Cortex of kidney (tissue), 1 donor: Measurements from ENCODE around the gene SLC38A4.
"Not testable (repeated sequence)": the region's sequence is repeated elsewhere in the genome, so short reads cannot be mapped to it uniquely, and the experiment has no call there.

Experiments used
- DNase-seq: peaks from one replicate; lab custom pipeline; 2025; lab: John Stamatoyannopoulos, UW

The SLC38A4 gene

DNA sequence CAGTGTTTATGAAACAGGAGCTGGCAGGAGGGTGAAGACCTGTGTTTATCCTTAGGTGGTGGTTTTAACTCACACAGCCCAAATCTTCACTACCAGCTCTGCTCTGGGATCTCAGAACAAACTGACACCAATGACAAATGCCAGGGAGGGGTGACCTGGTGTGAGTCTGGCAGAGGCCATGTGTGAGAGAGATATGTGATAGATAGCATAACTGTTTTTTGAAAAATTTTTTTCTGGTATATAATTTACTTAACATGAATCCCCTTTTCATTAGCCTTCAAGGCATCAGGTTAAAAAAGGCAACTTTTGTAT is 51.5 kb downstream of the SLC38A4 start:
- no peak for DNase-seq

DNA sequence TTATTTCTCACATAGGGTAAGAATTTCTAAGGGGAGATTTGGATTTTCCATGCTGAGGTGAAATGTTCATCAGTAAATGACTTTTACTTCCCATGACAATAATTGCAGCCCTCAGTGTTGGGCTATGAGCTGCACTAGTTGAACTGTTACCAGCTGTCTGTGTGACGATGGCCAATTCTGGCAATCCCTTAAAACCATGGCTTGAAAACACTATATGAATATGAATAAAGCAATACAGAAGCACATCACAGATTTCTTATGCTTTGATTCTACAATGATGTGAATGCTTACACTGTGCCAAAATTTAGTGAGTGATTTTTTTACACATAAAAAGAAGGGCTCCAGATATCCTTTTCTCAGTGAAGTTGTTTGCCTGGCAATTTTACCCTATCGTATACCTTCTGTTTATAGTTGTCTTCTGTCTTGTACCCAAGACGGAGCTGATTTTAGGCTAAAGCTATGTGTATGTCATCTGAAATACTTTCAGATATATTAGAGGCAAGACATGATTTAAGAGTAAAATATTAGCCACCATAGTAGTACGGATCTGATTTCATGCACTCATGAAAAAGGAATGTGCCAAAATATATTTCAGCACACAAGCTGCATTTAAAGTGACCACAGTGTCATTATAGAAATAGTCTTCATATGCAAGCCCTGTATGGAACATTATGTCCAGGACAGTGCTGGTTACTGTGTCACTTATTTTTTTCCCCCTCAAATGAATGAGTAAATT is 52.0 kb downstream of the SLC38A4 start:
- no peak for DNase-seq

DNA sequence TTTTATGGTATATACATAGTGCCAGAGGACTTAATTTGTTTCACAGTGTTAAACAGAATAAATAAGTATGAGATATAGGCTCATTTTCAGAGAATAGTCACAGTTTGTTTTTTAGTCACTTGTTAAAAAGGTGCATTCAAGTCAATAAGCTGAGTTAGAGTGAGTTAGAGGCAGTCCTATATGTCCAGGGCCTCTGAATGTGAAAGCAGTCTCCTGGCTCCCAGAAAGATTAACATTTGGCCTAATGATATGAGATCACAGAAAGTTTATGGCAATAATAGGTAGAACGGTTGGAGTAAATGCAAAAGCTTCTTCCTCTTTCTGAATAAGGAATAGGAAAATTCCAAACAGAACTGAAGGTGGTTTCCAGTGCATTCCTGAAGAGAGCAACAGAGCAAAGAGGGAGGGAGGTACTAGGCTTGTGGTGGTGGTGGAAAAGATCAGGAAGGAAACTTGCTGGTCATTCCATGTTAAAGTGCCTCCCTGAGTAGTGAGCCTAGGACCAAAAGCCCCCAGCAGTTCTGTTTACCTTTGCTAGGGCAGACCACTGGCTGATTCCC is 54.4 kb downstream of the SLC38A4 start:
- DNase-seq = no peak

DNA sequence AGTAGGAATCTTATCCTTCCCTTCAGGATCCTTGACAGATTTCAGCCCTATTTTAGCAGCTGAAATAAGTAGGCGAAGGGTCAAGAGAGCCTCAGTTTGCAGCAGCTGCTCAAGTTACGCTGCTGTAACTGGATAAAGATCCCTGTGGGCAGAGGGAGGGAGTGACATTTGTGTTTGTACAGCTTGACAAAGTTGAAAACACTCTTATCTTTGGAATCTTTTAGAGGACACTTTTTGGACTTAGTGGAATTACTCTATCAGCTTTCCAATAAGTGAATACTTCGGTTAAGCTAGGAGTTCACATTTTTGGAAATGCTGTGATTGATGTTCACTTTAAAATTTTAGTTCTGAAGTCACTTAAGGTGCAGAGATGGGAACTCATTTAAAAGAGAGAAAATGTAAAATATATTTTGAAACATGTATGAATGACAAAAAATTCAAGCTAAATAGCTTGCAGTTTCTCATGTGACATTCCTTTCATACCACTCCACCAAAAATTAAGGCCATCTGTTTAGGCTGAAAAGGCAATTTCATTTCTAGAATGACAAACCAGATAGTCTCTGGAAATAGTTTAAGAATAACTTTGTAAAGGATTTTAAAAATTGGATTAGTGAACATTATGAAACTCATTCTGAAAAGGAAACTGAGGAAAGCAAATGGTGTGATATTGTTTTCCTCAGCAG is 55.2 kb downstream of the SLC38A4 start:
- DNase-seq = no peak

DNA sequence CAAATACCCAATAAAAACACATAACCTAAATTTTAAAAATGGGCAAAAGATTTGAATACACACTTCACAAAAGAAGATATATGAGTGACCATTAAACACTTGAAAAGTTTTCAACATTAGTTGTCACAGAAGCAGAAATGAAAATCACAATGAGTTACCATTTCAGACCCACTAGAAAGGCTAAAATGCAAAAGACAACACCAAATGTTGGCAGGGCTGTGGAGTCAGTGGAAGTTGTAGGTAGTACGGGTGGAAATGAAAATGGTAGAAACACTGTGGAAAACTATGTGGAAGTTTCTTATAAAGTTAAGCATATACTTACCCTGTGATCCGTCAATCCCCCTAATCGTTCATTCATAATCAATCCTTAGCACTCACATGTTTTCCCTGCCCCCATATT is 61.8 kb downstream of the SLC38A4 start:
- DNase-seq = no peak

DNA sequence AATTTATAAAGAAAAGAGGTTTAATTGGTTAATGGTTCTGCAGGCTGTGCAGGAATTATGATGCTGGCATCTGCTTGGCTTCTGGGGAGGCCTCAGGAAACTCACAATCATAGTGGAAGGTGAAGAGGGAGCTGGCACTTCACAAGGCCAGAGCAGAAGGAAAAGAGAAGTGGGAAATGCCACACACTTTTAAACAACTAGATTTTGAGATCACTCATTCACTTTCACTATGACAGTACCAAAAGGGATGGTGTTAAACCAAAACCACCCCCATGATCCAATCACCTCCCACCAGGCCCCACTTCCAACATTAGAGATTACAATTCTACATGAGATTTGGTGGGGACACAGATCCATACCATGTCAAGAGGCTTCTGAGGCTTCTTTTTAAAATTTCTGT is 62.6 kb downstream of the SLC38A4 start:
- DNase-seq = no peak

DNA sequence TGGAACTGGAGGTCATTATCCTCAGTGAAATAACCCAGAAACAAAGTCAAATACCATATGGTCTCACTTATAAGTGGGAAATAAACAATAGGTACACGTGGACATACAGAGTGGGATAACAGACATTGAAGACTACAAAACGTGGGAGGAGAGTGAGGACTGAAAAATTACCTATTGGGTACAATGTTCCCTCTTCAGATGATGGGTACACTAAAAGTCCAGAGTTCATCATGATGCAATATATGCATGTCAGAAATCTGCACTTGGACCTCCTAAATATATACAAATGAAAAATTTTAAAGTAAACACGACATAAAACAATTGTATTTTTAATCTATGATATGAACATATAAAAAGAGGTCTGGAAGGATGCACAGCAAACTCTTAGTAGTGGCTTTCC is 71.2 kb downstream of the SLC38A4 start:
- DNase-seq = no peak

DNA sequence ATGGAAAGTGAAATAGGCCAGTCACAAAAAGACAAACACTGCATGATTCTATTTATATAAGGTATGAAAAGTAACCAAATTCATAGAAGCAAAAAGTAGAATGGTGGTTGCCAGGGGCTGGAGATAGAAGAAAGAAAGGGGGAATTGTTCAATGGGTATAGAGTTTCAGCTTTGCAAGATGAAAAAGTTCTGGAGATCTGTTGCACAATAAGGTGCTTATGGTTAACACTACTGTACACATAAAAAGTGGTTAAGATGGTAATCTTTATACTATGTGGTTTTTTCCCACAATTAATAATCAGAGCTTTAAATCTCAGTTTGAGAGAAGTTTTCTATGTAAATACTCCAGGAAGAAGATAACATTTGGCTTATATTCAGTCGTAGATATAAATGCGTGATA is 73.4 kb downstream of the SLC38A4 start:
- DNase-seq = no peak

DNA sequence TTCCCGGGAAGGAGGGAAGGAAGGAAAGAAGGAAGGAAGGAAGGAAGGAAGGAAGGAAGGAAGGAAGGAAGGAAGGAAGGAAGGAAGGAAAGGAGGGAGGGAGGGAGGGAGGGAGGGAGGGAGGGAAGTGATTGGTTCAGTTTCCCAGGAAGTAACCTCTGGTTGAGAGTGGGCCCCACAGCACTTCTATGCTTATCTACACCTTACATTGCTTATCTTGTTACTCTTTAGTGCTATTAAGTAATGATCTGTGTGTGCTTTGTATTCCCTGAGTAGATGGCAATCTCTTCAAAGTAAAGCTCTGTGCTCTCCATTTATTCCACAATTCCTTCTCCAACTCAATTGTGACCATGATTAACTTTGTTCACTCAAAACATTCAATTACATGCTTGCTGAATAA is 74.6 kb downstream of the SLC38A4 start:
- no peak for DNase-seq

DNA sequence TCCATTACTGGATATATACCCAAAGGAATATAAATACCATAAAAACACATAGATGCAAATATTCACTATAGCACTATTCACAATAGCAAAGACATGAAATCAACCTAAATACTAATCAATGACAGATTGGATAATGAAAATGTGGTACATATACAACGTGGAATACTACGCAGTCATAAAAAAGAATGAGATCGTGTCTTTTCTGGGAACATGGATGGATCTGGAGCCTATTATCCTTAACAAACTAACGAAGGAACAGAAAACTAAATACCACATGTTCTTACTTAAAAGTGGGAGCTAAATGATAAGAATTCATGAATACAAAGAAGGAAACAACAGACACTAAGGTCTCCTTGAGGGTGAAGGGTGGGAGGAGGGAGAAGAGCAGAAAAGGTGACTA is 76.5 kb downstream of the SLC38A4 start:
- DNase-seq = no peak

DNA sequence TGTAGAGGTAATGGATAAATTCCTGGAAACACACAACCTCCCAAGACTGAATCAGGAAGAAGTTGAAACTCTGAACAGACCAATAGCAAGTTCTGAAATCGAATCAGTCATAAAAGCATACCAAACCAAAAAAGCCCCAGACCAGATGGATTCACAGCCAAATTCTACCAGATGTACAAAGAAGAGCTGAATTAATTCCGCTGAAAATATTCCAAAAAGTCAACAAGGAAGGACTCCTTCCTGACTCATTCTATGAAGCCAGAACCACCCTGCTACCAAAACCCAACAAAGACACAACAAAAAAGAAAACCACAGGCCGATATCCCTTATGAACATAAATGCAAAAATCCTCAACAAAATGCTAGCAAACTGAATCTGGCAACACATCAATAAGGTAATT is 81.5 kb downstream of the SLC38A4 start:
- no peak for DNase-seq

DNA sequence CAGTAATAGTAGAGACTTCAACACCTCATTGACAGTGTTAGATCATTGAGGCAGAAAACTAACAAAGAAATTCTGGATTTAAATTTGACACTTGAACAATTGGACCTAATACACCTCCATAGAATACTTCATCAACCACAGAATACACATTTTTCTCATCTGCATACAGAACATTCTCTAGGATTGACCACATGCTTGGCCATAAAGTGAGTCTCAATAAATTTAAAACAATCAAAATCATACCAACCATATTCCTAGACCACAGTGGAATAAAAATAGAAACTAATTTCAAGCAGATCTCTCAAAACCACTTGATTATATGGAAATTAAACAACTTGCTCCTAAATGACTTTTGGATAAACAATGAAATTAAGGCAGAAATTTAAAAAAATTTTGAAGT is 82.3 kb downstream of the SLC38A4 start:
- DNase-seq = no peak

DNA sequence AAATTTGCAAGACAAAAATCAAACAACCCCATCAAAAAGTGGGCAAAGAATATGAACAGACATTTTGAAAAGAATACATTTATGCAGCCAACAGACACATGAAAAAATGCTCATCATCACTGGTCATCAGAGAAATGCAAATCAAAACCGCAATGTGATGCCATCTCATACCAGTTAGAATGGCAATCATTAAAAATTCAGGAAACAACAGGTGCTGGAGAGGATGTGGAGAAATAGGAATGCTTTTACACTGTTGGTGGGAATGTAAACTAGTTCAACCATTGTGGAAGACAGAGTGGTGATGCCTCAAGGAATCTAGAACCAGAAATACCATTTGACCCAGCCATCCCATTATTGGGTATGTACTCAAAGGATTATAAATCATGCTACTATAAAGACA is 83.5 kb downstream of the SLC38A4 start:
- not testable (repeated sequence) for DNase-seq

DNA sequence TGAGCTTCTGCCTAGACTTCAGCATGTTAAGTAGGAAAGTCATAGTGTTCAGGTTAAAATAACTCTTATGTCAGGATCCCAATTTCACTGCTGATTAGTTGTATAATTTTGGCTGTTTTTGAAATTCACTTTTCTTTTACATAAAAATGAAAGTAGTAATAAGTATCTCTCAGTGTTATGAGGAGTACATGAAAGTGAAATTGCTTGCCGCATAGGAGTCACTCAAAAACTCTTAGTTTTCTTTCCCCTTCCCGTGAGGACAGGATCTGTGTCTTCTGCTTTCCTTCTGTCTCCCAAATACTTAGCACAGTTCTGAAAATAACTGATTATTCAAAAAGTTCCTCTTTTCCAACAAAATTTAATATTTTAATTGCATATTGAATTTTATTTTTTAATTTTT is 100.5 kb downstream of the SLC38A4 start:
- DNase-seq = no peak

DNA sequence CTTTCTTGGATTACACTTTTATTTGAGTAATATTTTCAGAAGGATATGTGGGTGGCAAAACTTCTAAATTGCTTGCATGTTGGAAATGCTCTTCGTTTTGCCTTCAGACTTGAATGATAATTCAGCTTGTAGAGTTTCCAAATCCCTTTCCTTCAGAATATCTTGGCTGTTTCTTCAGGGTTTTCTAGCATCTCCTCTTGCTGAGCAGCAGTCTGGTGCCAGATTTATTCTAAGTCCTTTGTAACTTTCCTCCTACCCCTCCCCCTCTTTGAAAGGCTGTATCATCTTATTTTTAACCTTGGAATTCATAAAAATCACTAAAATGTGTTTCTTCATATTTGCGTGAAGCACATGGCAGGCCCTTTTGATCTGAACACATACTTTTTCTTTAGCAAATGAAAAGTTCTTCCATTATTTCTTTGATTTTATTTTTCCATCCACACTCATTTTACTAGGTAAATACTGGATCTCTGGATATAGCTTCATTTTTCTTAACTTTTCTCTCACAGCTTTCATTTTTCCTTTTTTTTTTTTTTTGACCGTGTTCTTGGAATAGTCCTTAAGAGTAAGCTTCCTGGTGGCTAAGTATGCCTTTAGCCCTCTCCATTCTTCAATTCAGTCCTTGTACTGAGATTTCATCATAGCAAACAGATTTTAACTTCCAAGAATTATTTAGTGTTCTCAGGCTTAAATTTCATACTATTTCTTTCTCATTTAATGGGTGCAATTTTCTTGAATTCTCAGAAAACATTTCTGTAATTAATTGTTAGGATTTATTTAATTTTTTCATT is 102.0 kb downstream of the SLC38A4 start:
- no peak for DNase-seq

DNA sequence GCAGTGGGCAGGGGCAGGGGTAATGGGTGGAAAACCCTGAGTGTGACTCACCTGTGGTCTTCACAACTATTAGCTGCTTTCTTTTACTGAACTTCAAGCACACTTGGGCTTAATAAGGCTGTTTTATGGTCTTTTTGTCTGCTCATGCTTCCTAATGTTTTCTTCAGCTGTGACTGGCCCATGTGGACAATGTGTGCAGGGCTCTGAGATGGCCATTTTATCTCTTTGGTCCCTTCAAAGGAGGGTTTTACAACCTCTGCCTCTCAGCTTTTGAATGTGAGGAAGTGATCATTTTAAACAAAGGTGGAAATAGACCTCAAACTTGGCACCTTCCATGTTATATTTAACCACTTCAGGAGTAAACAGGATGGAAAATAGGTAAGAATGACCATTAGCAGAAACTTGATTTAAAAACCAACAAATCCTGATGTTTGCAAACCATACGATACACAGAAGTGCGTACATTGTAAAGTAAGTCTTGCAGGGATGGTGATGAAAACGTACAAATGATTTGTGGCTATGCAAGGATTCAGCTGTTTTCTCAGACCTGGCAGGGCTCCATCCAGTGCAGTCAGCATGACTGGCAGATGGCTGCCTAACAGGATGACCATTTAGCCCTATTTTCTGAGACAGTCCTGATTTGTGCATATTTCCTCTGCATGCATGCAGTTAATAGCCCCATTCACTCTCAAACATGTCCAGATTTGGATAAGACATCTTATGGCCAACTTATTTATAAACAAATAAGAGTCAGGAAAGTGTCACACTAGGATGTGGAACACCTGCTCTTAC is 103.2 kb downstream of the SLC38A4 start:
- no peak for DNase-seq

DNA sequence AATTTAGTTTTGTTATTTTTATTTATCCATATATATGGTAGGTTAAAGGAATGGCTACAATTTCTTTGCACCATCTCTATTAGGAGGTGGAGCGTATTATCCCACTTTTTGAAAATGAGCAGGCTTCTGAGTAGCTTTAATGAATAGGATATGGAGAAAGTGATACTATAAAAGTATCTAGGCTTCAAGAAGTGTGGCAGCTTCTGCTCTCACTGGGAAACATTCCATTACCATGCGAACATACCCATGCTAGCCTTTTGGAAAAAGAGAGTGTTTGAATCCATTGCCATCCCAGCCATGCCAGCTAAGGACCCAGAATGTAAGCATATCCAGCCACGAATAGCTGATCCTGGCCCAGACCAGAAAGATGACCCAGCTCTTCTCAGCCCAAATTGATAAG is 107.3 kb downstream of the SLC38A4 start:
- no peak for DNase-seq

DNA sequence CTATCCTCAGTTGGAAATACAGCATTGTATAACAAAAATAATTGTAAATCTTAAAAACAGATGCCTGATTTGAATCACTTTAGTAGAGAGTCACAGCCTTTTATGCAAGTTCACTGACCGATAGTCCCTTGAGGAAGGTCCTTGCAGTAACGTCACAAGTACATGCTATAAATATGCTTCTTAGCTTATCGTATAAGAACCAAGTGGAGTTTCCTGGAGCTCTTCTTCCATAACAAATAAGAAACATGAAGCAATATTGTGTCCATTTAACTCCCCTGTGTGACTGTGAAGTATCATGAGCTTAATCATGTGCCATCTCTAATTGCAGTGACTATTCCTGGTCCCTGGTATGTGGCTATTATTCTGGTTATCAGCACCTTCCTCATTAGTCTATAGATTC is 107.9 kb downstream of the SLC38A4 start:
- no peak for DNase-seq

DNA sequence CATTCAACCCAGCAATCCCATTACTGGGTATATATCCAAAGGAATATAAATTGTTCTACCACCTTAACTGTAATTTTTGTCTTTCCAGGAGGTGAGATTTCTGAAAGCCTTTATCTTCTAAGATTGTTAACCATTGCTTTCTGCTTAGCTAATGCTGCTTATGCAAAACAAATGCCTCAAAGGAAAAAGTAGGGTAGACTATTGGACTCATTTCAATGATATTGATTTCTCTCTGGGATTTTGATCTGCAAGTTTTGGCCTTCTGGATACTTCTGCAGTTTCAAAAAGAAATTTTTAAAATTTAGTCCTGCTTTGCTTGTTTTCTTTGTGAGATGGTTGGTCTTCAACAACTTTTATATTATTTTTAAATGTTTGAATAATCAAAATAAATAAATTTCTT is 108.6 kb downstream of the SLC38A4 start:
- no peak for DNase-seq
